Parathyroid adenoma (tissue), 2 donors: ENCODE results near the gene EDN1.

Experiments used
- H2AFZ ChIP-seq: fragments of 300-600 bp; sonication (generic); one replicate; pipeline ENCODE4 v1.7.0; 2017; ENCODE audit warnings: antibody characterized with exemption, mild to moderate bottlenecking
- H3K27ac ChIP-seq: fragments of 300-600 bp; sonication (generic); one replicate; pipeline ENCODE4 v1.7.0; 2017
- H3K27me3 ChIP-seq: fragments of 300-600 bp; sonication (generic); one replicate; pipeline ENCODE4 v1.7.0; 2017; ENCODE audit warnings: low read length; ENCODE audit not compliant: control insufficient read depth, insufficient read depth
- H3K36me3 ChIP-seq: fragments of 300-600 bp; sonication (generic); one replicate; pipeline ENCODE4 v1.7.0; 2017; ENCODE audit warnings: low read length; ENCODE audit not compliant: control insufficient read depth, insufficient read depth
- H3K4me1 ChIP-seq: fragments of 300-600 bp; sonication (generic); one replicate; pipeline ENCODE4 v1.7.0; 2017; ENCODE audit warnings: control low read depth
- H3K4me2 ChIP-seq: fragments of 300-600 bp; sonication (generic); one replicate; pipeline ENCODE4 v1.7.0; 2017; ENCODE audit warnings: low read length
- H3K4me3 ChIP-seq: fragments of 300-600 bp; sonication (generic); one replicate; pipeline ENCODE4 v1.7.0; 2017; ENCODE audit warnings: low read depth, low read length
- H3K79me2 ChIP-seq: fragments of 300-600 bp; sonication (generic); one replicate; pipeline ENCODE4 v1.7.0; 2017; ENCODE audit warnings: control low read depth
- H3K9ac ChIP-seq: fragments of 300-600 bp; sonication (generic); one replicate; pipeline ENCODE4 v1.7.0; 2017; ENCODE audit warnings: mild to moderate bottlenecking
- H3K9me3 ChIP-seq: fragments of 300-600 bp; sonication (generic); one replicate; pipeline ENCODE4 v1.7.0; 2017; ENCODE audit warnings: low read length; ENCODE audit not compliant: control insufficient read depth
- TF ChIP-seq, protein P1 (sequence below): fragments of 300-600 bp; sonication (generic); IDR thresholded peaks from one replicate; pipeline ENCODE4 v1.7.0; 2017; ENCODE audit warnings: antibody characterized with exemption, mild to moderate bottlenecking
- donor health status: primary hyperparathyroidism.

Gene EDN1

DNA sequence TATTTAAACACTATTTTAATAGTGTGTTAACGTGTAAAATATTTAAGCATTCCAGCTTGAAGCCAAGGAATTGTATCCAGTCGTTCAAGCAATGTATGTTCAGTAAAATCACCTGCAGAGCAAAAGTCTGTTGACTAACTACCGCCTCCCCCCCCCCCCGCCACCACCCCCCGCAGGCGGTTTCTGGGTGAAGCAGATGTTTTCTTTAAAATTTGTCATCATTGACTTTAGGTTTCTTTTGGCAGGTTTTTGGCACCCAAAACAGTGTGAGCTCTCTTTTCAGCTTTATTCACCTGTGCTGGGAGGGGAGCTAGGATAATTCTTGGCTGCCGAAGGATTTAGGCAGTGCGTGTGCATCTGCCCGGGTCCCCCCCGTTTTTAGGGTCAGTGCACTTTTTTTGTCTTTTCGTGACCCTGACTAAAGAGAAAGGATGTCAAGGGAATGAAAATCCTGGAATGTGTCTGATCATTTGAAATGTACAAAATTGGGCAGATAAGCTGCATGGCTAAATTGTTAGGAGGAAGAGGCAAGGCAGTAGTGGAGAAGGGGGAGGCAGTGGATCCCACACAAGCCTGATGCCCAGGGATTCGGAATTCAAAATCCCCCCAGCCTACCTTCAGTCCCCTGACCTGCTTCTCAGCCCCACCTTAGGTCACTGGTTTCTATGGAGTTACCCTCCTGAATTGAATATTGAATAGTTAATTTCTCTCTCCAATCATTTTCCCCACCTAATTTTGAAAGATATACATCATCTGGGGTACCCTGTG, 1.1 kb downstream of the EDN1 start:
- H3K9me3 ChIP-seq: no peaks in the 10 kb centered on the region
- H3K27ac ChIP-seq: no peak overlapping the region
- TF ChIP-seq, protein P1, sequence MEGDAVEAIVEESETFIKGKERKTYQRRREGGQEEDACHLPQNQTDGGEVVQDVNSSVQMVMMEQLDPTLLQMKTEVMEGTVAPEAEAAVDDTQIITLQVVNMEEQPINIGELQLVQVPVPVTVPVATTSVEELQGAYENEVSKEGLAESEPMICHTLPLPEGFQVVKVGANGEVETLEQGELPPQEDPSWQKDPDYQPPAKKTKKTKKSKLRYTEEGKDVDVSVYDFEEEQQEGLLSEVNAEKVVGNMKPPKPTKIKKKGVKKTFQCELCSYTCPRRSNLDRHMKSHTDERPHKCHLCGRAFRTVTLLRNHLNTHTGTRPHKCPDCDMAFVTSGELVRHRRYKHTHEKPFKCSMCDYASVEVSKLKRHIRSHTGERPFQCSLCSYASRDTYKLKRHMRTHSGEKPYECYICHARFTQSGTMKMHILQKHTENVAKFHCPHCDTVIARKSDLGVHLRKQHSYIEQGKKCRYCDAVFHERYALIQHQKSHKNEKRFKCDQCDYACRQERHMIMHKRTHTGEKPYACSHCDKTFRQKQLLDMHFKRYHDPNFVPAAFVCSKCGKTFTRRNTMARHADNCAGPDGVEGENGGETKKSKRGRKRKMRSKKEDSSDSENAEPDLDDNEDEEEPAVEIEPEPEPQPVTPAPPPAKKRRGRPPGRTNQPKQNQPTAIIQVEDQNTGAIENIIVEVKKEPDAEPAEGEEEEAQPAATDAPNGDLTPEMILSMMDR: no peak
- H3K4me1 ChIP-seq: no peaks in the 10 kb centered on the region
- no peak overlapping the region for H3K4me3 ChIP-seq
- H3K79me2 ChIP-seq: no peaks in the 10 kb centered on the region
- H3K4me2 ChIP-seq: no peak overlapping the region
- H3K27me3 ChIP-seq: no peaks in the 10 kb centered on the region
- no peak overlapping the region for H2AFZ ChIP-seq
- no peaks in the 10 kb centered on the region for H3K36me3 ChIP-seq
- H3K9ac ChIP-seq: no peak overlapping the region

- Histone ChIP-seq H3K9ac (no peak overlapping the region), H3K27ac (no peak overlapping the region)
- TF ChIP-seq, protein P1: no peak
Measured at GRCh38 chr6:12291839-12292604, 1.9 kb downstream of the EDN1 start.

DNA sequence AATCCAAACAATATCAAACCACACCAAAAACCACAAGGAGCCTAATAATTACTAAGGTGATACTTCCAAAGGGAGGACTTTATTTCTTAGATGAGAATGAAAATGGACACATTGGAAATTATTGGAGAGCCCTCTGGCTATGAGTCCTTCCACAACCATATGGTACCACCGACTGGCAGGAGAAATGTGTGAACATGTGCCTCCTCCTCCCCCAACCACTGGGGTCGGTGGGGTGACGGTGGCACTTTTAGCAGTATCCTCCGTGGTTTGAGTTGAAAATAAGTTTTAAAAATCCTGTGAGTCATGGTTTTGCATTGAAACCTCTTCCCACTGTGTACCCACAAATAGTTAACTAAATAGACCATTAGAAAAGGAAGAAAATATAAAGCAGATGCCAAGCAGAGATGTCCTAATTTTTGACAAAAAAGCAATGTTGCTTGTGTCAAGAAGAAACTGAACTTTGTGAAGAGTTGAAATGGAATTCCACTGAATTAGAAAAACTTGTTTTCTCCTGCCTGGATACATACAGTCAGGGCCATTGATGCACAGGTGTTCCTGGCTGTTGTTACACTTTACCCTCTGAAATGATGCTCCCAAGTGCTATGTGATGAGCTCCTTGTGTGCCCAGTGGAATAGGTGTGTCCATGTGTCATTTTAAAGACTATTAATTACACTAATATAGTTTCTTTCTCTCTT, 3.2 kb downstream of the EDN1 start:
- no peaks in the 10 kb centered on the region for H3K27me3 ChIP-seq
- no peak overlapping the region for H2AFZ ChIP-seq
- no peaks in the 10 kb centered on the region for H3K9me3 ChIP-seq
- H3K27ac ChIP-seq: no peak overlapping the region
- H3K4me2 ChIP-seq: no peak overlapping the region
- H3K9ac ChIP-seq: no peak overlapping the region
- TF ChIP-seq, protein P1: no peak
- H3K36me3 ChIP-seq: no peaks in the 10 kb centered on the region
- no peaks in the 10 kb centered on the region for H3K4me1 ChIP-seq
- H3K4me3 ChIP-seq: no peak overlapping the region
- no peaks in the 10 kb centered on the region for H3K79me2 ChIP-seq

More at GRCh38 chr6:12291839-12292604, 1.9 kb downstream of the EDN1 start:
- Histone ChIP-seq H3K36me3 (no peaks in the 10 kb centered on the region), H3K79me2 (no peaks in the 10 kb centered on the region), H3K4me3 (no peak overlapping the region), H3K4me2 (no peak overlapping the region), H2AFZ (no peak overlapping the region), H3K4me1 (no peaks in the 10 kb centered on the region), H3K27me3 (no peaks in the 10 kb centered on the region), H3K9me3 (no peaks in the 10 kb centered on the region)

DNA sequence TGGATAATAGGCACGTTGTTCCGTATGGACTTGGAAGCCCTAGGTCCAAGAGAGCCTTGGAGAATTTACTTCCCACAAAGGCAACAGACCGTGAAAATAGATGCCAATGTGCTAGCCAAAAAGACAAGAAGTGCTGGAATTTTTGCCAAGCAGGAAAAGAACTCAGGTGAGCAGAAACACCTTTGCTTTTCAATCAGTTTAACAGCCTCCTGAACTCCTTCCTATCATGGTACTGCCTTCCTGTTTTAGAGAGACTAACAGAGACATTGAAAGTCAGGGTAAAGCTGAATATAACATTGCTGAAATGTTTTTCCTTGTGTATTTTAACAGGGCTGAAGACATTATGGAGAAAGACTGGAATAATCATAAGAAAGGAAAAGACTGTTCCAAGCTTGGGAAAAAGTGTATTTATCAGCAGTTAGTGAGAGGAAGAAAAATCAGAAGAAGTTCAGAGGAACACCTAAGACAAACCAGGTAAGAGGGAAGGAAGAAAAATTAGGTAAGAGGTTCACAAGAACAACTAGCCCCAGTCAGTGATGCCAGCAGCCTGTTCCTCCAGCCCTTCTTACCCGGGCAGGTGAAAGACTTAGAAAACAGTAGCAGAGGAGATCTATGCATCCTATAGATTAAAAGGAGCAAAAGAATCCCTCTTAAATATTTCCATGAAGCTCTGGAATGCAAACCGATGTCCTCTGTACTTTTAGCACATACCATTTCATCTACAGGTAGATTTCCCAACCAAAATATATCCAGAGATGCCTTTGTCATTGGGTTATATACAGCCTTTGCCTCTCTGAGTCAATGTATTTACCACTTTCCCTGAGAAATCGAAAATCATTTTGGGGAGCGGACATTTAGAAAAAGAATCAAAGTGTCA, 4.0 kb downstream of the EDN1 start:
- Histone ChIP-seq H3K27ac (no peak overlapping the region), H2AFZ (no peak overlapping the region), H3K36me3 (no peaks in the 10 kb centered on the region), H3K79me2 (no peaks in the 10 kb centered on the region), H3K4me1 (no peaks in the 10 kb centered on the region), H3K27me3 (no peaks in the 10 kb centered on the region), H3K4me2 (no peak overlapping the region), H3K4me3 (no peak overlapping the region), H3K9ac (no peak overlapping the region), H3K9me3 (no peaks in the 10 kb centered on the region)
- TF ChIP-seq, protein P1: no peak
